WTC11 (cell line): Measurements from ENCODE around the gene FAM118B. TPM values are rescaled to one million over a fixed set of nuclear protein-coding genes. Genes with fewer than 3 reads are reported as not detected.

Experiments used
- ATF2 ChIP-seq: sonication (generic); formaldehyde crosslinking; IDR thresholded peaks from 2 replicates; pipeline ENCODE4 v1.8.1; 2022; ENCODE audit warnings: low read depth, missing genetic modification reagents, borderline replicate concordance
- ELF4 ChIP-seq: sonication (generic); formaldehyde crosslinking; IDR thresholded peaks from 2 replicates; pipeline ENCODE4 v1.8.1; 2022; ENCODE audit warnings: low read depth, mild to moderate bottlenecking, moderate library complexity, missing genetic modification reagents
- FOXJ3 ChIP-seq: sonication (generic); formaldehyde crosslinking; IDR thresholded peaks from 2 replicates; pipeline ENCODE4 v1.9.0; 2021; ENCODE audit warnings: missing genetic modification reagents, mild to moderate bottlenecking, borderline replicate concordance
- FOXK1 ChIP-seq: sonication (generic); formaldehyde crosslinking; IDR thresholded peaks from 2 replicates; pipeline ENCODE4 v1.8.0; 2022; ENCODE audit warnings: mild to moderate bottlenecking, moderate library complexity, missing genetic modification reagents
- FOXP1 ChIP-seq: sonication (generic); formaldehyde crosslinking; IDR thresholded peaks from 2 replicates; pipeline ENCODE4 v1.8.0; 2022; ENCODE audit warnings: missing genetic modification reagents, mild to moderate bottlenecking, moderate library complexity, borderline replicate concordance
- HMGA2 ChIP-seq: fragments of 250-450 bp; sonication (Bioruptor Pico); IDR thresholded peaks from 2 replicates; pipeline ENCODE4 v1.4.0; 2021; ENCODE audit warnings: mild to moderate bottlenecking, moderate library complexity
- JUN ChIP-seq: sonication (generic); formaldehyde crosslinking; IDR thresholded peaks from 2 replicates; pipeline ENCODE4 v1.8.0; 2023; ENCODE audit warnings: mild to moderate bottlenecking, missing genetic modification reagents
- KAT7 ChIP-seq: sonication (generic); formaldehyde crosslinking; IDR thresholded peaks from 2 replicates; pipeline ENCODE4 v1.8.1; 2023; ENCODE audit warnings: missing genetic modification reagents, mild to moderate bottlenecking, borderline replicate concordance
- NR3C1 ChIP-seq: sonication (generic); formaldehyde crosslinking; conservative IDR thresholded peaks from 2 replicates; pipeline ENCODE4 v1.8.1; 2023; ENCODE audit warnings: low read depth, mild to moderate bottlenecking, missing genetic modification reagents
- PRDM15 ChIP-seq: sonication (generic); formaldehyde crosslinking; IDR thresholded peaks from 2 replicates; pipeline ENCODE4 v1.8.0; 2022; ENCODE audit warnings: missing genetic modification reagents
- SMAD4 ChIP-seq: sonication (generic); formaldehyde crosslinking; IDR thresholded peaks from 2 replicates; pipeline ENCODE4 v1.8.0; 2022; ENCODE audit warnings: mild to moderate bottlenecking, missing genetic modification reagents
- STAT6 ChIP-seq: sonication (generic); formaldehyde crosslinking; conservative IDR thresholded peaks from 2 replicates; pipeline ENCODE4 v1.8.1; 2023; ENCODE audit warnings: mild to moderate bottlenecking, low read depth, missing genetic modification reagents, moderate library complexity
- ZBTB43 ChIP-seq: sonication (generic); formaldehyde crosslinking; IDR thresholded peaks from 2 replicates; pipeline ENCODE4 v1.8.1; 2023; ENCODE audit warnings: mild to moderate bottlenecking, missing genetic modification reagents
- ZMAT4 ChIP-seq: fragments of 250-450 bp; sonication (Bioruptor Pico); IDR thresholded peaks from 2 replicates; pipeline ENCODE4 v1.9.0; 2021; ENCODE audit warnings: mild to moderate bottlenecking
- ZNF317 ChIP-seq: sonication (generic); formaldehyde crosslinking; IDR thresholded peaks from 2 replicates; pipeline ENCODE4 v1.8.1; 2023; ENCODE audit warnings: low read depth, mild to moderate bottlenecking, moderate library complexity, missing genetic modification reagents, borderline replicate concordance
- ZSCAN18 ChIP-seq: fragments of 250-450 bp; sonication (Bioruptor Pico); IDR thresholded peaks from 2 replicates; pipeline ENCODE4 v2.1.2; 2022; ENCODE audit warnings: mild to moderate bottlenecking, moderate library complexity
- total RNA-seq: library from RNA; stranded (reverse); gene quantifications from 3 replicates; pipeline ENCODE4 v1.2.3, GENCODE V29; 2021
- TF ChIP-seq, protein P1 (sequence below): sonication (generic); formaldehyde crosslinking; IDR thresholded peaks from 2 replicates; pipeline ENCODE4 v1.8.0; 2023; ENCODE audit warnings: missing genetic modification reagents
- TF ChIP-seq, protein P2 (sequence below): sonication (generic); formaldehyde crosslinking; IDR thresholded peaks from 2 replicates; pipeline ENCODE4 v1.8.1; 2023; ENCODE audit warnings: mild to moderate bottlenecking, missing genetic modification reagents, moderate library complexity
- TF ChIP-seq, protein P3 (sequence below): sonication (generic); formaldehyde crosslinking; IDR thresholded peaks from 2 replicates; pipeline ENCODE4 v1.8.0; 2022; ENCODE audit warnings: mild to moderate bottlenecking, missing genetic modification reagents
- TF ChIP-seq, protein P4 (sequence below): sonication (generic); formaldehyde crosslinking; IDR thresholded peaks from 2 replicates; pipeline ENCODE4 v1.8.1; 2022; ENCODE audit warnings: mild to moderate bottlenecking, missing genetic modification reagents, moderate library complexity, borderline replicate concordance

The FAM118B gene
- total RNA-seq, 1 experiment from 2014 or later = 35.3 TPM

DNA sequence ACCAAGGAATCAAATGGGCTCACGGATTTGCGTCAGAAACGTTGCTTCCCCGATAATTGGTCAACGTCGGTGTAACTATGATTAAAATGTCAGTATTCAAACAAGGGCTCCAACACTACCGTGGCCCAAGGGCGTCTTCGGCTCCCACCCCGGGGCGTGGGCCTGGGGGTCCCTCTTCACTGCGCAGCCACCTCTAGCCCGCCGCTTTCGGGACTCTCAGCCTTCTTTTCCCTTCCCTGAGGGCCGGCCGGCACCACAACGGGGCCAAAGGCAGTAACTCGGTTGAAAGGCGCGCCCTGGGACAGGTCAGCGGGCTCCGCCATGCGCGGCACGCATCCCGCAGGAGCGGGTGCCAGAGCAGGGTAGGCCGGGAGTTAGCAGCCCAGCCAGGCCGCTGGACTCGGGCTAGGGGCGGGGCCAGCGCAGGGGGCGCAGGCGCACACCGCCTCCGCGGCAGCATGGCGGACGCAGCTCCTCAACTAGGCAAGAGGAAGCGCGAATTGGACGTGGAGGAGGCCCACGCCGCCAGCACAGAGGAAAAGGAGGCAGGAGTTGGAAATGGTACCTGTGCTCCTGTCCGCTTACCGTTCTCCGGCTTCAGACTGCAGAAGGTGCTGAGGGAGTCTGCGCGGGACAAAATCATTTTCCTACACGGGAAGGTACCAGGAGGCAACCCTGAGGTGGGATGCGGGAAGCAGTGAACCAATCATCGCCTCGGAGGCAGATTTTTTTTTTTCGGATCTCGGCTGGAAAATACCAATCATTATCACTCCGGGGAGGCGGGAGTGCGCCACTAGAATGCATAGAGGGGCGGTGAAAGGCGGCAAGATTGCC, 92.3 kb downstream of the FAM118B start, which contains the start of gene DCPS (continued):
- TF ChIP-seq ZSCAN18 (no peak), ELF4 (0 out of 2 replicates have a peak, but pooled peaks have one; percentile 69), STAT6 (CRISPR knock-in tag) (no peak), FOXJ3 (CRISPR knock-in tag) (no peak), JUN (CRISPR knock-in tag) (no peak), FOXP1 (peak; percentile 85; the same call in 1 of the 2 replicates), SMAD4 (CRISPR knock-in tag) (peak; percentile 20; the same call in 1 of the 2 replicates), ZNF317 (CRISPR knock-in tag) (peak; percentile 65), PRDM15 (CRISPR knock-in tag) (peak; percentile 28; the same call in 1 of the 2 replicates), ZBTB43 (peak; percentile 71), ZMAT4 (CRISPR knock-in tag) (0 out of 2 replicates have a peak, but pooled peaks have one; percentile 45), KAT7 (CRISPR knock-in tag) (no peak; the same call in 1 of the 2 replicates), NR3C1 (CRISPR knock-in tag) (peak; percentile 94; the same call in 1 of the 2 replicates), FOXK1 (CRISPR knock-in tag) (peak; percentile 72), HMGA2 (CRISPR knock-in tag) (no peak), ATF2 (CRISPR knock-in tag) (no peak)
- TF ChIP-seq, protein P1, sequence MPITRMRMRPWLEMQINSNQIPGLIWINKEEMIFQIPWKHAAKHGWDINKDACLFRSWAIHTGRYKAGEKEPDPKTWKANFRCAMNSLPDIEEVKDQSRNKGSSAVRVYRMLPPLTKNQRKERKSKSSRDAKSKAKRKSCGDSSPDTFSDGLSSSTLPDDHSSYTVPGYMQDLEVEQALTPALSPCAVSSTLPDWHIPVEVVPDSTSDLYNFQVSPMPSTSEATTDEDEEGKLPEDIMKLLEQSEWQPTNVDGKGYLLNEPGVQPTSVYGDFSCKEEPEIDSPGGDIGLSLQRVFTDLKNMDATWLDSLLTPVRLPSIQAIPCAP (CRISPR knock-in tag) = peak; percentile 93
- TF ChIP-seq, protein P2, sequence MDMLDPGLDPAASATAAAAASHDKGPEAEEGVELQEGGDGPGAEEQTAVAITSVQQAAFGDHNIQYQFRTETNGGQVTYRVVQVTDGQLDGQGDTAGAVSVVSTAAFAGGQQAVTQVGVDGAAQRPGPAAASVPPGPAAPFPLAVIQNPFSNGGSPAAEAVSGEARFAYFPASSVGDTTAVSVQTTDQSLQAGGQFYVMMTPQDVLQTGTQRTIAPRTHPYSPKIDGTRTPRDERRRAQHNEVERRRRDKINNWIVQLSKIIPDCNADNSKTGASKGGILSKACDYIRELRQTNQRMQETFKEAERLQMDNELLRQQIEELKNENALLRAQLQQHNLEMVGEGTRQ (CRISPR knock-in tag) = no peak; the same call in 1 of the 2 replicates
- TF ChIP-seq, protein P3, sequence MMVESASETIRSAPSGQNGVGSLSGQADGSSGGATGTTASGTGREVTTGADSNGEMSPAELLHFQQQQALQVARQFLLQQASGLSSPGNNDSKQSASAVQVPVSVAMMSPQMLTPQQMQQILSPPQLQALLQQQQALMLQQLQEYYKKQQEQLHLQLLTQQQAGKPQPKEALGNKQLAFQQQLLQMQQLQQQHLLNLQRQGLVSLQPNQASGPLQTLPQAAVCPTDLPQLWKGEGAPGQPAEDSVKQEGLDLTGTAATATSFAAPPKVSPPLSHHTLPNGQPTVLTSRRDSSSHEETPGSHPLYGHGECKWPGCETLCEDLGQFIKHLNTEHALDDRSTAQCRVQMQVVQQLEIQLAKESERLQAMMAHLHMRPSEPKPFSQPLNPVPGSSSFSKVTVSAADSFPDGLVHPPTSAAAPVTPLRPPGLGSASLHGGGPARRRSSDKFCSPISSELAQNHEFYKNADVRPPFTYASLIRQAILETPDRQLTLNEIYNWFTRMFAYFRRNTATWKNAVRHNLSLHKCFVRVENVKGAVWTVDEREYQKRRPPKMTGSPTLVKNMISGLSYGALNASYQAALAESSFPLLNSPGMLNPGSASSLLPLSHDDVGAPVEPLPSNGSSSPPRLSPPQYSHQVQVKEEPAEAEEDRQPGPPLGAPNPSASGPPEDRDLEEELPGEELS (CRISPR knock-in tag) = peak; percentile 94
- TF ChIP-seq, protein P4, sequence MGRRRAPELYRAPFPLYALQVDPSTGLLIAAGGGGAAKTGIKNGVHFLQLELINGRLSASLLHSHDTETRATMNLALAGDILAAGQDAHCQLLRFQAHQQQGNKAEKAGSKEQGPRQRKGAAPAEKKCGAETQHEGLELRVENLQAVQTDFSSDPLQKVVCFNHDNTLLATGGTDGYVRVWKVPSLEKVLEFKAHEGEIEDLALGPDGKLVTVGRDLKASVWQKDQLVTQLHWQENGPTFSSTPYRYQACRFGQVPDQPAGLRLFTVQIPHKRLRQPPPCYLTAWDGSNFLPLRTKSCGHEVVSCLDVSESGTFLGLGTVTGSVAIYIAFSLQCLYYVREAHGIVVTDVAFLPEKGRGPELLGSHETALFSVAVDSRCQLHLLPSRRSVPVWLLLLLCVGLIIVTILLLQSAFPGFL (CRISPR knock-in tag) = peak; percentile 60; the same call in 1 of the 2 replicates
